ENCODE measurements around the gene MTCL1. TPM values are rescaled to one million over a fixed set of nuclear protein-coding genes. Genes with fewer than 3 reads are reported as not detected.

MTCL1 gene
- total and polyA plus RNA-seq, 2 experiments from 2014 or later = 10.6 to 19.7 TPM

- no peaks in the 10 kb centered on the region for H3K4me1 ChIP-seq (ENCODE audit: insufficient read depth)
These were observed 47.4 kb upstream of the MTCL1 start for GRCh38 chr18:8657873-8658470.

GRCh38 chr18:8658858-8659485 lies 46.4 kb upstream of the MTCL1 start:
- no peak overlapping the region for H3K4me2 ChIP-seq
- no peaks in the 10 kb centered on the region for H3K79me2 ChIP-seq
- H3K9me2 ChIP-seq (replicated peaks; ENCODE audit: insufficient read depth) = no peaks in the 10 kb centered on the region
- no peaks in the 10 kb centered on the region for H3K36me3 ChIP-seq (replicated peaks; ENCODE audit: insufficient read depth, low read depth)
- no peaks in the 10 kb centered on the region for H3K4me1 ChIP-seq (ENCODE audit: insufficient read depth)
- H3K9me3 ChIP-seq (ENCODE audit: low read depth) = no peaks in the 10 kb centered on the region
- H3K27me3 ChIP-seq = no peaks in the 10 kb centered on the region
- no peak for DNase-seq (ENCODE audit: low spot score)
- H2AFZ ChIP-seq = no peak overlapping the region
- TF ChIP-seq EZH2 (IDR thresholded peaks at IDR 0.05; ENCODE audit: borderline replicate concordance) (no peak), EZH2phosphoT487 (IDR thresholded peaks at IDR 0.05; ENCODE audit: low read depth, severe bottlenecking, unreplicated experiment) (no peak), CTCF (IDR thresholded peaks at IDR 0.05; ENCODE audit: poor library complexity) (no peak)
- H4K20me1 ChIP-seq (ENCODE audit: insufficient read depth, poor library complexity, severe bottlenecking) = no peaks in the 10 kb centered on the region
- 94% methylated on average over 31 of the region's 31 CpGs for WGBS (ENCODE audit: low lambda C conversion rate, missing lambda C conversion rate)
- no peak overlapping the region for H3K4me3 ChIP-seq
- no peak overlapping the region for H3K27ac ChIP-seq

More at GRCh38 chr18:8657873-8658470, 47.4 kb upstream of the MTCL1 start:
- H3K27me3 ChIP-seq = no peaks in the 10 kb centered on the region
- H3K9me2 ChIP-seq (replicated peaks; ENCODE audit: insufficient read depth) = no peaks in the 10 kb centered on the region
- no peak overlapping the region for H2AFZ ChIP-seq
- H3K4me2 ChIP-seq = no peak overlapping the region
- TF ChIP-seq CTCF (IDR thresholded peaks at IDR 0.05; ENCODE audit: poor library complexity) (no peak), EZH2phosphoT487 (IDR thresholded peaks at IDR 0.05; ENCODE audit: low read depth, severe bottlenecking, unreplicated experiment) (no peak), EZH2 (IDR thresholded peaks at IDR 0.05; ENCODE audit: borderline replicate concordance) (no peak)
- H3K9me3 ChIP-seq (ENCODE audit: low read depth) = no peaks in the 10 kb centered on the region
- H3K36me3 ChIP-seq (replicated peaks; ENCODE audit: insufficient read depth, low read depth) = no peaks in the 10 kb centered on the region
- DNase-seq (ENCODE audit: low spot score) = peak; percentile 37
- H3K79me2 ChIP-seq = no peaks in the 10 kb centered on the region
- no peak overlapping the region for H3K27ac ChIP-seq
- 64% methylated on average over 14 of the region's 14 CpGs for WGBS (ENCODE audit: low lambda C conversion rate, missing lambda C conversion rate)
- no peak overlapping the region for H3K4me3 ChIP-seq
- no peaks in the 10 kb centered on the region for H4K20me1 ChIP-seq (ENCODE audit: insufficient read depth, poor library complexity, severe bottlenecking)

GRCh38 chr18:8659609-8660242 lies 45.6 kb upstream of the MTCL1 start:
- H3K9me3 ChIP-seq (ENCODE audit: low read depth) = no peaks in the 10 kb centered on the region
- no peaks in the 10 kb centered on the region for H4K20me1 ChIP-seq (ENCODE audit: insufficient read depth, poor library complexity, severe bottlenecking)
- DNase-seq (ENCODE audit: low spot score) = no peak
- H3K27ac ChIP-seq = no peak overlapping the region
- H2AFZ ChIP-seq = no peak overlapping the region
- no peak overlapping the region for H3K4me3 ChIP-seq
- no peaks in the 10 kb centered on the region for H3K4me1 ChIP-seq (ENCODE audit: insufficient read depth)
- 92% methylated on average over 33 of the region's 36 CpGs for WGBS (ENCODE audit: low lambda C conversion rate, missing lambda C conversion rate)
- no peak overlapping the region for H3K4me2 ChIP-seq
- H3K9me2 ChIP-seq (replicated peaks; ENCODE audit: insufficient read depth) = no peaks in the 10 kb centered on the region
- TF ChIP-seq CTCF (IDR thresholded peaks at IDR 0.05; ENCODE audit: poor library complexity) (no peak), EZH2 (IDR thresholded peaks at IDR 0.05; ENCODE audit: borderline replicate concordance) (no peak), EZH2phosphoT487 (IDR thresholded peaks at IDR 0.05; ENCODE audit: low read depth, severe bottlenecking, unreplicated experiment) (no peak)
- H3K36me3 ChIP-seq (replicated peaks; ENCODE audit: insufficient read depth, low read depth) = no peaks in the 10 kb centered on the region
- no peaks in the 10 kb centered on the region for H3K27me3 ChIP-seq
- H3K79me2 ChIP-seq = no peaks in the 10 kb centered on the region

Measured in hepatocyte (in vitro differentiated cells).